DOHH2 (cell line): ENCODE results near the gene RGMA.

ENCODE experiments used
- H3F3A ChIP-seq: fragments of 200-600 bp; sonication (generic), shearing (Covaris generic); 2 replicates; pipeline ENCODE4 v1.6.0; 2016; ENCODE audit warnings: antibody characterized with exemption, mild to moderate bottlenecking; ENCODE audit not compliant: control insufficient read depth, insufficient read depth
- H3K27ac ChIP-seq: fragments of 200-600 bp; sonication (generic); 2 replicates; pipeline ENCODE4 v1.5.1; 2014; ENCODE audit warnings: low read depth, mild to moderate bottlenecking, low read length, moderate library complexity
- H3K27me3 ChIP-seq: fragments of 200-600 bp; sonication (generic); 2 replicates; pipeline ENCODE4 v1.6.1; 2014; ENCODE audit warnings: mild to moderate bottlenecking, low read length, mixed read lengths; ENCODE audit not compliant: control insufficient read depth
- H3K36me3 ChIP-seq: fragments of 200-600 bp; sonication (generic); 2 replicates; pipeline ENCODE4 v1.6.1; 2014; ENCODE audit warnings: mild to moderate bottlenecking, low read length, moderate library complexity, mixed read lengths; ENCODE audit not compliant: control insufficient read depth
- H3K4me1 ChIP-seq: fragments of 200-600 bp; sonication (generic); 2 replicates; pipeline ENCODE4 v1.6.1; 2014; ENCODE audit warnings: mild to moderate bottlenecking, low read length, mixed read lengths; ENCODE audit not compliant: control insufficient read depth
- H3K4me2 ChIP-seq: fragments of 200-600 bp; sonication (generic); 2 replicates; pipeline ENCODE4 v1.6.0; 2014; ENCODE audit warnings: mild to moderate bottlenecking, low read length, moderate library complexity
- H3K4me3 ChIP-seq: fragments of 200-600 bp; sonication (generic); 2 replicates; pipeline ENCODE4 v1.5.1; 2014; ENCODE audit warnings: mild to moderate bottlenecking, low read length, mixed read lengths
- H3K79me2 ChIP-seq: fragments of 200-600 bp; sonication (generic); 2 replicates; pipeline ENCODE4 v1.6.1; 2014; ENCODE audit warnings: mild to moderate bottlenecking, low read length, mixed read lengths; ENCODE audit not compliant: control insufficient read depth
- H3K9me2 ChIP-seq: fragments of 200-600 bp; sonication (generic); replicated peaks from 2 replicates; pipeline ENCODE4 v1.6.1; 2014; ENCODE audit warnings: mild to moderate bottlenecking, low read length, mixed read lengths; ENCODE audit not compliant: control insufficient read depth
- H3K9me3 ChIP-seq: fragments of 200-600 bp; sonication (generic); 2 replicates; pipeline ENCODE4 v1.6.1; 2014; ENCODE audit warnings: antibody characterized with exemption, low read length, mixed read lengths; ENCODE audit not compliant: control insufficient read depth, insufficient read depth
- H4K20me1 ChIP-seq: fragments of 200-600 bp; sonication (generic); 2 replicates; pipeline ENCODE4 v1.6.0; 2014; ENCODE audit warnings: low read depth, mild to moderate bottlenecking, antibody characterized with exemption, low read length, moderate library complexity; ENCODE audit not compliant: control insufficient read depth, insufficient read depth
- EZH2phosphoT487 ChIP-seq: fragments of 200-600 bp; sonication (generic); IDR thresholded peaks from 2 replicates; pipeline ENCODE4 v1.6.1; 2017; ENCODE audit warnings: borderline replicate concordance, mild to moderate bottlenecking, antibody characterized with exemption, low read length, moderate library complexity, mixed read lengths
- TF ChIP-seq, protein P1 (sequence below): fragments of 200-600 bp; sonication (generic); IDR thresholded peaks from one replicate; pipeline ENCODE4 v1.5.1; 2014; ENCODE audit warnings: antibody characterized with exemption, mild to moderate bottlenecking, low read depth, low read length; ENCODE audit not compliant: poor library complexity, severe bottlenecking

RGMA gene

DNA sequence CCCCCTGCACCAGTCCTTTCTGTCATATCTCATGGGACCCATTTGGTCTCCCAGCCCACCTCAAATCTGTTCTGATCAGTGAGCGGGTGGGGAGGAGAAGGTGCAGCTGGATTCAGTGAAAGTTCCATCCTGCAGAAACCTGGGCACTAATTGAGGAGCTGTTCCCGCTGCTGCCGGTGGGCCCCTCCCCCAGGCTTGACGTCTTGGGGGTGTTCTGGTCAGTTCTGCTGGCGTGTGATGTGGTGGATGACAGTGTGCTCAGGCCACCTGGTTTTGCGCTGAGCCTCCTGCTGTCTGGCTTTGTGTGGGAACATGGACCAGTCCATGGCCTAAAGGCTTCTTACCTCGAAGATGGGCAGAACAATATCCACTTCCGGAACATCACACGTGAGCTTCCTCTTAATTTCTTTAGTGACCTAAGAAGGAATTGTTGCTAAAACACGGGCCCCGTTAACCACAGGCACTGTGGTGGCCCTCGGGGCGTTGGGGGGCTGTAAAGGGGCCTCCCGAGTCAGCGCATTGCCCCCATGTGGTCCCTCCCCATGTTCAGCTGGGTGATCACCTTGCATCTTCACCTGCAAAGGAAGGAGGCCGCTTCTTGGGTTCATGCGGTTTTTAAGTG lies 59.7 kb downstream of the RGMA start:
- no peaks in the 10 kb centered on the region for H3K4me1 ChIP-seq
- no peaks in the 10 kb centered on the region for H3K9me3 ChIP-seq
- TF ChIP-seq EZH2phosphoT487: no peak
- TF ChIP-seq, protein P1, sequence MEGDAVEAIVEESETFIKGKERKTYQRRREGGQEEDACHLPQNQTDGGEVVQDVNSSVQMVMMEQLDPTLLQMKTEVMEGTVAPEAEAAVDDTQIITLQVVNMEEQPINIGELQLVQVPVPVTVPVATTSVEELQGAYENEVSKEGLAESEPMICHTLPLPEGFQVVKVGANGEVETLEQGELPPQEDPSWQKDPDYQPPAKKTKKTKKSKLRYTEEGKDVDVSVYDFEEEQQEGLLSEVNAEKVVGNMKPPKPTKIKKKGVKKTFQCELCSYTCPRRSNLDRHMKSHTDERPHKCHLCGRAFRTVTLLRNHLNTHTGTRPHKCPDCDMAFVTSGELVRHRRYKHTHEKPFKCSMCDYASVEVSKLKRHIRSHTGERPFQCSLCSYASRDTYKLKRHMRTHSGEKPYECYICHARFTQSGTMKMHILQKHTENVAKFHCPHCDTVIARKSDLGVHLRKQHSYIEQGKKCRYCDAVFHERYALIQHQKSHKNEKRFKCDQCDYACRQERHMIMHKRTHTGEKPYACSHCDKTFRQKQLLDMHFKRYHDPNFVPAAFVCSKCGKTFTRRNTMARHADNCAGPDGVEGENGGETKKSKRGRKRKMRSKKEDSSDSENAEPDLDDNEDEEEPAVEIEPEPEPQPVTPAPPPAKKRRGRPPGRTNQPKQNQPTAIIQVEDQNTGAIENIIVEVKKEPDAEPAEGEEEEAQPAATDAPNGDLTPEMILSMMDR: no peak
- H3K36me3 ChIP-seq: peaks cover 23% of the 10 kb centered on the region
- H4K20me1 ChIP-seq: no peaks in the 10 kb centered on the region
- H3K27me3 ChIP-seq: no peaks in the 10 kb centered on the region
- no peaks in the 10 kb centered on the region for H3K79me2 ChIP-seq
- H3K4me3 ChIP-seq: no peak overlapping the region
- no peak overlapping the region for H3K27ac ChIP-seq
- H3K4me2 ChIP-seq: no peak overlapping the region
- H3F3A ChIP-seq: no peaks in the 10 kb centered on the region
- H3K9me2 ChIP-seq: no peaks in the 10 kb centered on the region

DNA sequence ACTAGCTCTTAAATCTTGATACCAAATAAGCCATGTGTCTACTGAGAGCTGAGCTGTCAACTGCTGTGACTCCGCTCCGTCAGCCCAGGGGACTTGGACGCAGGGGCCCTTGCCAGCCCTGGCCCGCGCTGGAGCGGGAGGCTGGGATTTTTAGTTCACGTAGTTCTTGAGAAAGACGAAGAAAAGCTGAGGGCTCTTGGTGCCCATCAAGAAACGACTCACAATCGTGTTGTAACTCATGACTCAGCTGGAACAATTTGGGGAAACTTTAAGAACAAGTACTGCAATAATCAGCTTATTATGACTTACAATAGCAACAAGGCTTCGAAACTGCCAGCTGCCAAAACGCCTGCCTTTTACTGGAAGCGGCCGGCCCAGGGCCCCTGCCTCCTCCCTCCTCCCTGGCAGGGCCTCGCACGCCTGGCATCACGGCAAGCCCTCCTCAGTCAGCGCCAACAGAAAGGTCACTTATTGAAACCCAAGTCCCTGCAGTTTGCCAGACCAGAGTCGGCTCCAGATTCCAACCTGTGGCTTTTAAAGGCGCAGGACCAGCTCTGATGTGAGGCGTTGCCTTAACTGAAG lies 60.3 kb downstream of the RGMA start:
- Histone ChIP-seq H3F3A (no peaks in the 10 kb centered on the region), H3K9me2 (no peaks in the 10 kb centered on the region), H3K4me3 (no peak overlapping the region), H3K27me3 (no peaks in the 10 kb centered on the region), H3K79me2 (no peaks in the 10 kb centered on the region), H3K4me1 (no peaks in the 10 kb centered on the region), H4K20me1 (no peaks in the 10 kb centered on the region), H3K27ac (no peak overlapping the region), H3K4me2 (no peak overlapping the region), H3K9me3 (no peaks in the 10 kb centered on the region), H3K36me3 (peaks cover 29% of the 10 kb centered on the region)
- TF ChIP-seq, protein P1: no peak
- no peak for TF ChIP-seq EZH2phosphoT487

DNA sequence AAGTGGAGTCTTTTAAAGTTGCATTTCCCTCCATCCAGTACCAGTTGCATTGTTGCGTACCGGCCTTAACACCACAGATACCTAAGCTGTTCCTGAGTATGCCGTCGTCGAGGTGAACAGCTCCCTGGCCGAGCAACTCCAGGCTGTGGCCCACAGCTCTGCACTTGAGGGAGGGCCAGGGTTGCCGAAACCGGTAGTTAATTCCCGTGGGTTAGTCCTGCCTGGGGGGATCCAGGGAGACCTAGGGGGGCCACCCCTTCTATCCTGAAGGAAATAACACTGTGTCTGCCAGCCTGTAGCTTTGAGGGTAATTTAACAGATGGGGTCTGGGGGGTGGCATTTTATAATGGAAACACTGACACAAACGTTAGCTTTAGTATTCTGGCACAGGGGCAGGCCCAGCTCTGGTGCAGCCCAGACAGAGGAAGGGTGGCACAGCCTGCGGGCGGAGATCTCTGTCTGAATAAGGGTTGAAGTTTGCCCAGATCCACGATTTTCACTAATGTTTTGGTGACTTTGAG lies 60.8 kb downstream of the RGMA start:
- H3K27me3 ChIP-seq: no peaks in the 10 kb centered on the region
- no peaks in the 10 kb centered on the region for H3K79me2 ChIP-seq
- no peak overlapping the region for H3K4me3 ChIP-seq
- H3K4me1 ChIP-seq: no peaks in the 10 kb centered on the region
- peaks cover 34% of the 10 kb centered on the region for H3K36me3 ChIP-seq
- H3K4me2 ChIP-seq: no peak overlapping the region
- H3F3A ChIP-seq: no peaks in the 10 kb centered on the region
- H4K20me1 ChIP-seq: no peaks in the 10 kb centered on the region
- no peaks in the 10 kb centered on the region for H3K9me3 ChIP-seq
- no peaks in the 10 kb centered on the region for H3K9me2 ChIP-seq
- no peak for TF ChIP-seq EZH2phosphoT487
- TF ChIP-seq, protein P1: no peak
- no peak overlapping the region for H3K27ac ChIP-seq
